Prostate gland (tissue), 2 donors: Measurements from ENCODE around the gene ADIPOR2.

Experiments used
- POLR2A ChIP-seq: fragments of 450-650 bp; IDR thresholded peaks from one replicate; pipeline ENCODE4 v1.6.1; 2016; ENCODE audit warnings: antibody characterized with exemption, mild to moderate bottlenecking
- POLR2AphosphoS5 ChIP-seq: sonication (generic); formaldehyde crosslinking; IDR thresholded peaks from one replicate; pipeline ENCODE4 v1.6.1; 2017; ENCODE audit warnings: antibody characterized with exemption
- TF ChIP-seq, protein P1 (sequence below), 4 experiments: fragments of 200-600 bp in 2 of 4; fragments of 450-650 bp in 2 of 4; sonication (generic) in 2 of 4; IDR thresholded peaks; 1 replicate in 3 of 4; 2 replicates in 1 of 4; pipeline ENCODE4 v1.5.1; 2016 to 2019; ENCODE audit warnings: antibody characterized with exemption in 4 of 4, mild to moderate bottlenecking in 2 of 4, moderate library complexity in 2 of 4

DNA sequence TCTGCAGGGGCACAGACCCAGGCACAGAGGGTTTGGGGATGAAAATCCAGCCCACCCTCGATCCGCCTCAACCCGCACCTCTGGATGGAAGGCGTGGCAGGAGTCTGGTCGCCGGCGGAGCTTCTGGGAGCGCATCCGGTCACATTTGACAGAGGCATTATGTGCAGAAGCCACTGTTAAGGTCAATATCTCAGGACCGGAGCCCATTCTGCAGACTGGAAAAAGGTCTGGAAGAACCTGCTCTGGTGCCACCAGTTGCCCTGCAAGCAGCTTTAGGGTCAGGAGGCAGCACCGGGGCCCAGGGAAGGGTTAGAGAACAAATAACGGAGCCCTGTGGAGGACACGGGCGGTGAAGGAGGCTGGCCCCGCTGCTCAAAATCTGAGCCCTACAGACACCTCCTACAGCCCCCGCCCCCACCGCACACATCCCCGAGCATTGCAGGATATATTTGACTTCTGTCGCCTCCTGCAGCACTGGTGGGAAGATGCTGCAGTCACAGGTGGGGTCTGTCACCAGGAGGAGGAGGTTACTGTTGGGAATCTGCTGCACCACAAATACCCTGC is 104.4 kb downstream of the ADIPOR2 start:
- TF ChIP-seq POLR2A (no peak), POLR2AphosphoS5 (no peak)
- TF ChIP-seq, protein P1, sequence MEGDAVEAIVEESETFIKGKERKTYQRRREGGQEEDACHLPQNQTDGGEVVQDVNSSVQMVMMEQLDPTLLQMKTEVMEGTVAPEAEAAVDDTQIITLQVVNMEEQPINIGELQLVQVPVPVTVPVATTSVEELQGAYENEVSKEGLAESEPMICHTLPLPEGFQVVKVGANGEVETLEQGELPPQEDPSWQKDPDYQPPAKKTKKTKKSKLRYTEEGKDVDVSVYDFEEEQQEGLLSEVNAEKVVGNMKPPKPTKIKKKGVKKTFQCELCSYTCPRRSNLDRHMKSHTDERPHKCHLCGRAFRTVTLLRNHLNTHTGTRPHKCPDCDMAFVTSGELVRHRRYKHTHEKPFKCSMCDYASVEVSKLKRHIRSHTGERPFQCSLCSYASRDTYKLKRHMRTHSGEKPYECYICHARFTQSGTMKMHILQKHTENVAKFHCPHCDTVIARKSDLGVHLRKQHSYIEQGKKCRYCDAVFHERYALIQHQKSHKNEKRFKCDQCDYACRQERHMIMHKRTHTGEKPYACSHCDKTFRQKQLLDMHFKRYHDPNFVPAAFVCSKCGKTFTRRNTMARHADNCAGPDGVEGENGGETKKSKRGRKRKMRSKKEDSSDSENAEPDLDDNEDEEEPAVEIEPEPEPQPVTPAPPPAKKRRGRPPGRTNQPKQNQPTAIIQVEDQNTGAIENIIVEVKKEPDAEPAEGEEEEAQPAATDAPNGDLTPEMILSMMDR (IDR thresholded peaks at IDR 0.05) = no peak
